Measurements from ENCODE around the gene OR9A2.

Gene OR9A2

GRCh38 chr7:143047326-143047725, 20.4 kb upstream of the OR9A2 start:
- Histone ChIP-seq H3K9ac (ENCODE audit: low read length) (no peak overlapping the region), H3K9me3 (ENCODE audit: low read length) (no peaks in the 10 kb centered on the region), H3K4me1 (ENCODE audit: insufficient read depth, low read length) (peaks cover 16% of the 10 kb centered on the region), H3K4me3 (ENCODE audit: low read depth in 1 of 2, low read length in 2 of 2) (no peak overlapping the region), H3K36me3 (ENCODE audit: insufficient read depth, low read length) (no peaks in the 10 kb centered on the region), H3K27me3 (ENCODE audit: control insufficient read depth in 1 of 2, insufficient read depth in 2 of 2, low read length in 2 of 2) (no peaks in the 10 kb centered on the region), H3K27ac (ENCODE audit: low read depth, low read length) (no peak overlapping the region)

- Histone ChIP-seq H3K4me1 (ENCODE audit: insufficient read depth, low read length) (peaks cover 16% of the 10 kb centered on the region), H3K9ac (ENCODE audit: low read length) (no peak overlapping the region), H3K9me3 (ENCODE audit: low read length) (no peaks in the 10 kb centered on the region), H3K36me3 (ENCODE audit: insufficient read depth, low read length) (no peaks in the 10 kb centered on the region), H3K27ac (ENCODE audit: low read depth, low read length) (no peak overlapping the region), H3K4me3 (ENCODE audit: low read depth in 1 of 2, low read length in 2 of 2) (no peak overlapping the region), H3K27me3 (ENCODE audit: control insufficient read depth in 1 of 2, insufficient read depth in 2 of 2, low read length in 2 of 2) (no peaks in the 10 kb centered on the region)
Observed at GRCh38 chr7:143046426-143046851, 19.5 kb upstream of the OR9A2 start.

GRCh38 chr7:143043391-143043790, 16.5 kb upstream of the OR9A2 start:
- no peaks in the 10 kb centered on the region for H3K36me3 ChIP-seq (ENCODE audit: insufficient read depth, low read length)
- no peaks in the 10 kb centered on the region for H3K9me3 ChIP-seq (ENCODE audit: low read length)

GRCh38 chr7:143042790-143043271, 15.9 kb upstream of the OR9A2 start:
- H3K36me3 ChIP-seq (ENCODE audit: insufficient read depth, low read length), result no peaks in the 10 kb centered on the region
- no peaks in the 10 kb centered on the region for H3K9me3 ChIP-seq (ENCODE audit: low read length)
- no peak overlapping the region for H3K4me3 ChIP-seq (ENCODE audit: low read depth in 1 of 2, low read length in 2 of 2)
- no peaks in the 10 kb centered on the region for H3K4me1 ChIP-seq (ENCODE audit: insufficient read depth, low read length)
- no peak overlapping the region for H3K27ac ChIP-seq (ENCODE audit: low read depth, low read length)
- H3K9ac ChIP-seq (ENCODE audit: low read length), result no peak overlapping the region
- no peaks in the 10 kb centered on the region for H3K27me3 ChIP-seq (ENCODE audit: control insufficient read depth in 1 of 2, insufficient read depth in 2 of 2, low read length in 2 of 2)

More at GRCh38 chr7:143043391-143043790, 16.5 kb upstream of the OR9A2 start:
- Histone ChIP-seq H3K27me3 (ENCODE audit: control insufficient read depth in 1 of 2, insufficient read depth in 2 of 2, low read length in 2 of 2) (no peaks in the 10 kb centered on the region), H3K4me3 (ENCODE audit: low read depth in 1 of 2, low read length in 2 of 2) (no peak overlapping the region), H3K4me1 (ENCODE audit: insufficient read depth, low read length) (no peaks in the 10 kb centered on the region), H3K27ac (ENCODE audit: low read depth, low read length) (no peak overlapping the region), H3K9ac (ENCODE audit: low read length) (no peak overlapping the region)

- Histone ChIP-seq H3K4me1 (ENCODE audit: insufficient read depth, low read length) (no peaks in the 10 kb centered on the region), H3K4me3 (ENCODE audit: low read depth in 1 of 2, low read length in 2 of 2) (no peak overlapping the region), H3K9me3 (ENCODE audit: low read length) (no peaks in the 10 kb centered on the region), H3K27ac (ENCODE audit: low read depth, low read length) (no peak overlapping the region), H3K27me3 (ENCODE audit: control insufficient read depth in 1 of 2, insufficient read depth in 2 of 2, low read length in 2 of 2) (no peaks in the 10 kb centered on the region), H3K36me3 (ENCODE audit: insufficient read depth, low read length) (no peaks in the 10 kb centered on the region), H3K9ac (ENCODE audit: low read length) (no peak overlapping the region)
Observed at GRCh38 chr7:143042159-143042789, 15.3 kb upstream of the OR9A2 start.

GRCh38 chr7:143041346-143041745, 14.4 kb upstream of the OR9A2 start:
- Histone ChIP-seq H3K27ac (ENCODE audit: low read depth, low read length) (no peak overlapping the region), H3K4me3 (ENCODE audit: low read depth in 1 of 2, low read length in 2 of 2) (no peak overlapping the region), H3K27me3 (ENCODE audit: control insufficient read depth in 1 of 2, insufficient read depth in 2 of 2, low read length in 2 of 2) (no peaks in the 10 kb centered on the region), H3K9ac (ENCODE audit: low read length) (no peak overlapping the region), H3K9me3 (ENCODE audit: low read length) (no peaks in the 10 kb centered on the region), H3K36me3 (ENCODE audit: insufficient read depth, low read length) (no peaks in the 10 kb centered on the region), H3K4me1 (ENCODE audit: insufficient read depth, low read length) (no peaks in the 10 kb centered on the region)

GRCh38 chr7:143040209-143040715, 13.3 kb upstream of the OR9A2 start:
- H3K36me3 ChIP-seq (ENCODE audit: insufficient read depth, low read length), result no peaks in the 10 kb centered on the region
- H3K9ac ChIP-seq (ENCODE audit: low read length), result no peak overlapping the region
- H3K4me3 ChIP-seq (ENCODE audit: low read depth in 1 of 2, low read length in 2 of 2), result no peak overlapping the region
- H3K27ac ChIP-seq (ENCODE audit: low read depth, low read length), result no peak overlapping the region
- H3K27me3 ChIP-seq (ENCODE audit: control insufficient read depth in 1 of 2, insufficient read depth in 2 of 2, low read length in 2 of 2), result no peaks in the 10 kb centered on the region
- no peaks in the 10 kb centered on the region for H3K4me1 ChIP-seq (ENCODE audit: insufficient read depth, low read length)
- no peaks in the 10 kb centered on the region for H3K9me3 ChIP-seq (ENCODE audit: low read length)

GRCh38 chr7:143038635-143039034, 11.7 kb upstream of the OR9A2 start:
- no peaks in the 10 kb centered on the region for H3K36me3 ChIP-seq (ENCODE audit: insufficient read depth, low read length)
- H3K9me3 ChIP-seq (ENCODE audit: low read length), result no peaks in the 10 kb centered on the region
- no peaks in the 10 kb centered on the region for H3K27me3 ChIP-seq (ENCODE audit: control insufficient read depth in 1 of 2, insufficient read depth in 2 of 2, low read length in 2 of 2)
- no peak overlapping the region for H3K9ac ChIP-seq (ENCODE audit: low read length)
- no peak overlapping the region for H3K4me3 ChIP-seq (ENCODE audit: low read depth in 1 of 2, low read length in 2 of 2)
- H3K27ac ChIP-seq (ENCODE audit: low read depth, low read length), result no peak overlapping the region
- no peaks in the 10 kb centered on the region for H3K4me1 ChIP-seq (ENCODE audit: insufficient read depth, low read length)

GRCh38 chr7:143027683-143028082, 751 bp upstream of the OR9A2 start:
- H3K9me3 ChIP-seq (ENCODE audit: low read length), result no peaks in the 10 kb centered on the region
- H3K36me3 ChIP-seq (ENCODE audit: insufficient read depth, low read length), result no peaks in the 10 kb centered on the region

GRCh38 chr7:143025371-143025770, 1.6 kb downstream of the OR9A2 start:
- Histone ChIP-seq H3K9me3 (ENCODE audit: low read length) (no peaks in the 10 kb centered on the region), H3K4me1 (ENCODE audit: insufficient read depth, low read length) (no peaks in the 10 kb centered on the region), H3K4me3 (ENCODE audit: low read depth in 1 of 2, low read length in 2 of 2) (no peak overlapping the region), H3K9ac (ENCODE audit: low read length) (no peak overlapping the region), H3K36me3 (ENCODE audit: insufficient read depth, low read length) (no peaks in the 10 kb centered on the region), H3K27ac (ENCODE audit: low read depth, low read length) (no peak overlapping the region), H3K27me3 (ENCODE audit: control insufficient read depth in 1 of 2, insufficient read depth in 2 of 2, low read length in 2 of 2) (no peaks in the 10 kb centered on the region)

More at GRCh38 chr7:143027683-143028082, 751 bp upstream of the OR9A2 start:
- Histone ChIP-seq H3K4me3 (ENCODE audit: low read depth in 1 of 2, low read length in 2 of 2) (no peak overlapping the region), H3K4me1 (ENCODE audit: insufficient read depth, low read length) (no peaks in the 10 kb centered on the region), H3K27ac (ENCODE audit: low read depth, low read length) (no peak overlapping the region), H3K27me3 (ENCODE audit: control insufficient read depth in 1 of 2, insufficient read depth in 2 of 2, low read length in 2 of 2) (no peaks in the 10 kb centered on the region), H3K9ac (ENCODE audit: low read length) (no peak overlapping the region)

GRCh38 chr7:143023047-143023446, 3.9 kb downstream of the OR9A2 start:
- Histone ChIP-seq H3K27me3 (ENCODE audit: control insufficient read depth in 1 of 2, insufficient read depth in 2 of 2, low read length in 2 of 2) (no peaks in the 10 kb centered on the region), H3K9me3 (ENCODE audit: low read length) (no peaks in the 10 kb centered on the region), H3K36me3 (ENCODE audit: insufficient read depth, low read length) (no peaks in the 10 kb centered on the region)

GRCh38 chr7:143018931-143019330, 8.0 kb downstream of the OR9A2 start:
- Histone ChIP-seq H3K9ac (ENCODE audit: low read length) (no peak overlapping the region), H3K4me3 (ENCODE audit: low read depth in 1 of 2, low read length in 2 of 2) (no peak overlapping the region), H3K9me3 (ENCODE audit: low read length) (no peaks in the 10 kb centered on the region), H3K27me3 (ENCODE audit: control insufficient read depth in 1 of 2, insufficient read depth in 2 of 2, low read length in 2 of 2) (no peaks in the 10 kb centered on the region), H3K4me1 (ENCODE audit: insufficient read depth, low read length) (no peaks in the 10 kb centered on the region), H3K27ac (ENCODE audit: low read depth, low read length) (no peak overlapping the region), H3K36me3 (ENCODE audit: insufficient read depth, low read length) (no peaks in the 10 kb centered on the region)

More at GRCh38 chr7:143023047-143023446, 3.9 kb downstream of the OR9A2 start:
- Histone ChIP-seq H3K4me1 (ENCODE audit: insufficient read depth, low read length) (no peaks in the 10 kb centered on the region), H3K9ac (ENCODE audit: low read length) (no peak overlapping the region), H3K4me3 (ENCODE audit: low read depth in 1 of 2, low read length in 2 of 2) (no peak overlapping the region), H3K27ac (ENCODE audit: low read depth, low read length) (no peak overlapping the region)

Data from muscle layer of colon (tissue), 2 donors.